GM18511 (cell line): ENCODE measurements around the gene CCDC127.
"Not testable (repeated sequence)": the region's sequence is repeated elsewhere in the genome, so short reads cannot be mapped to it uniquely, and the experiment has no call there.

Experiments used
- ATAC-seq: cut with Tn5 transposase; IDR thresholded peaks from one replicate; pipeline ENCODE4 v1.9.1; 2021; ENCODE audit warnings: mild to moderate bottlenecking, moderate library complexity; ENCODE audit not compliant: unreplicated experiment

The CCDC127 gene

GRCh38 chr5:217494-218456 lies at the start of gene CCDC127, which contains the start of gene SDHA:
TSS of gene CCDC127 (minus strand) at chr5:218153. CDS start at chr5:216849, 1,304 bp downstream.
TSS of gene SDHA (plus strand) at chr5:218320. CDS start at chr5:218356, 36 bp downstream.
- ATAC-seq: peak; percentile 75

GRCh38 chr5:267716-268115 lies 49.8 kb upstream of the CCDC127 start:
- ATAC-seq: no peak

GRCh38 chr5:266311-267026 lies 48.5 kb upstream of the CCDC127 start:
- ATAC-seq: not testable (repeated sequence)

GRCh38 chr5:264338-264737 lies 46.4 kb upstream of the CCDC127 start:
- no peak for ATAC-seq

GRCh38 chr5:263275-263974 lies 45.5 kb upstream of the CCDC127 start:
- not testable (repeated sequence) for ATAC-seq

- ATAC-seq: no peak
These were observed 39.2 kb upstream of the CCDC127 start for GRCh38 chr5:257148-257547.

GRCh38 chr5:256347-256746 lies 38.4 kb upstream of the CCDC127 start:
- not testable (repeated sequence) for ATAC-seq

- not testable (repeated sequence) for ATAC-seq
These were observed 37.2 kb upstream of the CCDC127 start for GRCh38 chr5:255116-255515.

GRCh38 chr5:254322-254721 lies 36.4 kb upstream of the CCDC127 start:
- not testable (repeated sequence) for ATAC-seq

GRCh38 chr5:252546-252945 lies 34.6 kb upstream of the CCDC127 start:
- no peak for ATAC-seq

GRCh38 chr5:251975-252374 lies 34.0 kb upstream of the CCDC127 start:
- not testable (repeated sequence) for ATAC-seq

- ATAC-seq: not testable (repeated sequence)
These were observed 33.6 kb upstream of the CCDC127 start for GRCh38 chr5:251538-251937.

- ATAC-seq: not testable (repeated sequence)
These were observed 33.1 kb upstream of the CCDC127 start for GRCh38 chr5:251016-251415.

GRCh38 chr5:250396-250795 lies 32.4 kb upstream of the CCDC127 start:
- ATAC-seq: not testable (repeated sequence)

- not testable (repeated sequence) for ATAC-seq
These were observed 27.8 kb upstream of the CCDC127 start for GRCh38 chr5:245717-246116.

- not testable (repeated sequence) for ATAC-seq
These were observed 25.9 kb upstream of the CCDC127 start for GRCh38 chr5:243683-244367.

GRCh38 chr5:241045-241669 lies 23.2 kb upstream of the CCDC127 start:
- not testable (repeated sequence) for ATAC-seq

GRCh38 chr5:240550-240949 lies 22.6 kb upstream of the CCDC127 start:
- not testable (repeated sequence) for ATAC-seq

GRCh38 chr5:237931-238330 lies 20.0 kb upstream of the CCDC127 start:
- ATAC-seq: not testable (repeated sequence)

GRCh38 chr5:235527-235926 lies 17.6 kb upstream of the CCDC127 start:
- not testable (repeated sequence) for ATAC-seq
